ENCODE measurements around the gene ABHD1.
"Not testable (repeated sequence)": the region's sequence is repeated elsewhere in the genome, so short reads cannot be mapped to it uniquely, and the experiment has no call there.

ABHD1 gene

GRCh38 chr2:27111392-27112078 lies 12.1 kb upstream of the ABHD1 start:
- not testable (repeated sequence) for DNase-seq

GRCh38 chr2:27115519-27115918 lies 8.1 kb upstream of the ABHD1 start:
- DNase-seq: no peak

- no peak for DNase-seq
Observed at GRCh38 chr2:27117995-27118524, 5.6 kb upstream of the ABHD1 start.

- no peak for DNase-seq
Observed at GRCh38 chr2:27118525-27119329, 4.9 kb upstream of the ABHD1 start, which contains the start of gene CGREF1. Gene CGREF1, minus strand, starts transcription at chr2:27119128. Its CDS starts 14,762 bp downstream, at chr2:27104366.

GRCh38 chr2:27119330-27119670 lies 4.3 kb upstream of the ABHD1 start:
- DNase-seq: not testable (repeated sequence)

- no peak for DNase-seq
Observed at GRCh38 chr2:27121906-27122305, 1.7 kb upstream of the ABHD1 start.

GRCh38 chr2:27122791-27123190 lies 824 bp upstream of the ABHD1 start:
- DNase-seq: no peak

- DNase-seq: no peak
Observed at GRCh38 chr2:27125104-27125503, 1.5 kb downstream of the ABHD1 start.

GRCh38 chr2:27126252-27126710 lies 2.7 kb downstream of the ABHD1 start:
- DNase-seq: no peak

GRCh38 chr2:27127883-27128667 lies 4.5 kb downstream of the ABHD1 start:
- DNase-seq: no peak

GRCh38 chr2:27128668-27129571 lies 5.3 kb downstream of the ABHD1 start:
- no peak for DNase-seq

GRCh38 chr2:27130396-27130795 lies 6.8 kb downstream of the ABHD1 start:
- DNase-seq: no peak

- DNase-seq: no peak
Observed at GRCh38 chr2:27131429-27131828, 7.8 kb downstream of the ABHD1 start.

GRCh38 chr2:27133195-27133875 lies 9.7 kb downstream of the ABHD1 start:
- DNase-seq: no peak

- DNase-seq: peak; percentile 95
Observed at GRCh38 chr2:27133905-27134780, 10.5 kb downstream of the ABHD1 start, which contains the start of gene PREB. Gene PREB, minus strand, starts transcription at chr2:27134636. Its CDS starts 215 bp downstream, at chr2:27134421.

GRCh38 chr2:27134781-27135477 lies 11.3 kb downstream of the ABHD1 start:
- no peak for DNase-seq

- no peak for DNase-seq
Observed at GRCh38 chr2:27135478-27135955, 11.9 kb downstream of the ABHD1 start.

GRCh38 chr2:27136751-27137150 lies 13.1 kb downstream of the ABHD1 start:
- no peak for DNase-seq

- DNase-seq: no peak
Observed at GRCh38 chr2:27137322-27137935, 13.8 kb downstream of the ABHD1 start.

Measured in NCI-H1105 (cell line).